Measurements from ENCODE around the gene HDAC2. TPM values are rescaled to one million over a fixed set of nuclear protein-coding genes. Genes with fewer than 3 reads are reported as not detected.
"Not testable (repeated sequence)": the region's sequence is repeated elsewhere in the genome, so short reads cannot be mapped to it uniquely, and the experiment has no call there.

Gene HDAC2
- 147 and 153 TPM in 2 replicates for total RNA-seq
- long read RNA-seq, full-length matches to known transcripts, result 499 of 846 reads
- long read RNA-seq, partial matches to known transcripts, result 309 of 846 reads
- long read RNA-seq, other reads (novel, unspliced or antisense), result 38 of 846 reads

DNA sequence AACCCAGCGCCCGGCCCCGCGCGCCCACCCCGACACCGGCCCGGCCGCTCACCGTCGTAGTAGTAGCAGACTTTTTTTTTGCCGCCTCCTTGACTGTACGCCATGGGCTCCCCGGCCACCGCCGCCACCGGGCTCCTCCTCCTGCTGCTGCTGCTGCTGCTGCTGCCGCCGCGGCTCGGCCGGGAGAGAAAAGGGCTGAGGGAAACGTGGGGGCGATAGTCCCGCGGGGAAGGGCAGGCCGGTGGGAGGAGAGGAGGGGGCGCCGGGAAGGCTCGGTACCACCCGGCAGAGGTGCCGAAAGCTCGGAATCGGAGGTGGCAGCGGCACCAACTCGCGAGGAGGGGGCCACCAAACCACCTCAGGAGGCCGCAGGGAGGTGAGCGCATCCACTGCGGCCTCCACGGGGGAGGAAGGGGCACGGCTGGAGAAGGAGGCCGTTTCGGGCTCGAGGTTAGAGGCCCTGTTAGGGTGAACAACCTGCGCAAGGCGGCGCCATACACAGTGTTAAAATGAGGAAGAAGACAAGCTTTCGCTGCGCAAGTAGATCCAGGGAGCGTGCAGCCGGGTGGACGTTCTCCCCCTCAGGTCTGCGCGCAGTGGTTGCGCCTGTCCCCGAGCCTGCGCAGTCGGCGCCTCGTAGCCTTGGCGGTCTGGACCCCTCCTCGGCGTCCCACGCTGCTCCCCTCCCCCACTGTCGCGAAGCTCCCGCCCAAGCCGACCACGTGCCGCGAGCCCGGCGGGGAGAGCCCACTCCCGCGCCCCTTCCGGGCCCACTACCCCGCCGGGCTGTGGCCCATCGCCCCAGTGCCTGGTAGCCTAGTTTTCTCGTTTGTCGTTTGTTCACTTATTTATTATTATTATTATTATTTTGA lies at the start of gene HDAC2:
Gene HDAC2 (minus strand): TSS at position 344 of the 872 bp plus-strand sequence. CDS start 240 bp downstream, at position 104.
- TF ChIP-seq, protein P1, sequence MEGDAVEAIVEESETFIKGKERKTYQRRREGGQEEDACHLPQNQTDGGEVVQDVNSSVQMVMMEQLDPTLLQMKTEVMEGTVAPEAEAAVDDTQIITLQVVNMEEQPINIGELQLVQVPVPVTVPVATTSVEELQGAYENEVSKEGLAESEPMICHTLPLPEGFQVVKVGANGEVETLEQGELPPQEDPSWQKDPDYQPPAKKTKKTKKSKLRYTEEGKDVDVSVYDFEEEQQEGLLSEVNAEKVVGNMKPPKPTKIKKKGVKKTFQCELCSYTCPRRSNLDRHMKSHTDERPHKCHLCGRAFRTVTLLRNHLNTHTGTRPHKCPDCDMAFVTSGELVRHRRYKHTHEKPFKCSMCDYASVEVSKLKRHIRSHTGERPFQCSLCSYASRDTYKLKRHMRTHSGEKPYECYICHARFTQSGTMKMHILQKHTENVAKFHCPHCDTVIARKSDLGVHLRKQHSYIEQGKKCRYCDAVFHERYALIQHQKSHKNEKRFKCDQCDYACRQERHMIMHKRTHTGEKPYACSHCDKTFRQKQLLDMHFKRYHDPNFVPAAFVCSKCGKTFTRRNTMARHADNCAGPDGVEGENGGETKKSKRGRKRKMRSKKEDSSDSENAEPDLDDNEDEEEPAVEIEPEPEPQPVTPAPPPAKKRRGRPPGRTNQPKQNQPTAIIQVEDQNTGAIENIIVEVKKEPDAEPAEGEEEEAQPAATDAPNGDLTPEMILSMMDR (IDR thresholded peaks at IDR 0.05), result no peak
- H3K4me3 Mint-ChIP-seq (ENCODE audit: unreplicated experiment), result peak within 1 kb of the TSS; percentile 99
- H3K27ac Mint-ChIP-seq (ENCODE audit: unreplicated experiment), result peak within 1 kb of the TSS; percentile 99
- peak; percentile 94 for DNase-seq (ENCODE audit: extremely low spot score, unreplicated experiment)
- no peaks in the 10 kb centered on the region for H3K9me3 Mint-ChIP-seq (ENCODE audit: unreplicated experiment)
- H3K36me3 Mint-ChIP-seq (ENCODE audit: unreplicated experiment), result no peaks in the 10 kb centered on the region
- H3K27me3 Mint-ChIP-seq (ENCODE audit: unreplicated experiment), result no peaks in the 10 kb centered on the region
- peaks cover 34% of the 10 kb centered on the region for H3K4me1 Mint-ChIP-seq (ENCODE audit: unreplicated experiment)

- Mint-ChIP-seq H3K36me3 (ENCODE audit: unreplicated experiment) (no peaks in the 10 kb centered on the region), H3K27ac (ENCODE audit: unreplicated experiment) (no peak overlapping the region), H3K4me1 (ENCODE audit: unreplicated experiment) (peaks cover 17% of the 10 kb centered on the region), H3K9me3 (ENCODE audit: unreplicated experiment) (no peaks in the 10 kb centered on the region), H3K4me3 (ENCODE audit: unreplicated experiment) (no peak overlapping the region), H3K27me3 (ENCODE audit: unreplicated experiment) (no peaks in the 10 kb centered on the region)
- DNase-seq (ENCODE audit: extremely low spot score, unreplicated experiment), result no peak
- TF ChIP-seq, protein P1 (IDR thresholded peaks at IDR 0.05), result no peak
These were observed 49.2 kb upstream of the HDAC2 start for GRCh38 chr6:114020196-114020595.

DNA sequence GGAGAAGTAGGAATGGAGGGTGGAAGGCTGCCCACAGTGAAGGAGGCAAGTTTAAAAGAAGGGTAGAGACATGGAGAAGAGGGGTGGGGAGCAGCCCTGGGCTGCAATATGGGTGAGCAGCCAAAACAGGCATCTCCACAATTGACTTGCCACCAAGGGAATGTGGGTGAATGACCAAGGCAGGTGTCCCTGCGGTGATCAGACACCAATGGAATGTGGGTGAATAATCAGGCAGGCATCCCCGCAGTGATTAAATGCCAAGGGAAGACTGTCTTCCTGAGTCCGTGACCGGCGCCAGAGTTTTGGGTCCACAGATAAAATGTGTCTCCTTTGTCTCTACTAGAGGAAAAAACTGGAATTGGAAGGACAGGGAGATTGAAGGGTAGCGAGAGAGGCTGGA lies 46.2 kb upstream of the HDAC2 start:
- peaks cover 16% of the 10 kb centered on the region for H3K4me1 Mint-ChIP-seq (ENCODE audit: unreplicated experiment)
- not testable (repeated sequence) for H3K27me3 Mint-ChIP-seq (ENCODE audit: unreplicated experiment); H3K27ac Mint-ChIP-seq (ENCODE audit: unreplicated experiment); H3K4me3 Mint-ChIP-seq (ENCODE audit: unreplicated experiment); DNase-seq (ENCODE audit: extremely low spot score, unreplicated experiment); H3K9me3 Mint-ChIP-seq (ENCODE audit: unreplicated experiment); H3K36me3 Mint-ChIP-seq (ENCODE audit: unreplicated experiment)

GRCh38 chr6:114014106-114014505 lies 43.2 kb upstream of the HDAC2 start:
- not testable (repeated sequence) for DNase-seq (ENCODE audit: extremely low spot score, unreplicated experiment); H3K36me3 Mint-ChIP-seq (ENCODE audit: unreplicated experiment); H3K27ac Mint-ChIP-seq (ENCODE audit: unreplicated experiment); H3K27me3 Mint-ChIP-seq (ENCODE audit: unreplicated experiment); H3K4me3 Mint-ChIP-seq (ENCODE audit: unreplicated experiment); H3K9me3 Mint-ChIP-seq (ENCODE audit: unreplicated experiment)
- H3K4me1 Mint-ChIP-seq (ENCODE audit: unreplicated experiment), result peaks cover 18% of the 10 kb centered on the region

DNA sequence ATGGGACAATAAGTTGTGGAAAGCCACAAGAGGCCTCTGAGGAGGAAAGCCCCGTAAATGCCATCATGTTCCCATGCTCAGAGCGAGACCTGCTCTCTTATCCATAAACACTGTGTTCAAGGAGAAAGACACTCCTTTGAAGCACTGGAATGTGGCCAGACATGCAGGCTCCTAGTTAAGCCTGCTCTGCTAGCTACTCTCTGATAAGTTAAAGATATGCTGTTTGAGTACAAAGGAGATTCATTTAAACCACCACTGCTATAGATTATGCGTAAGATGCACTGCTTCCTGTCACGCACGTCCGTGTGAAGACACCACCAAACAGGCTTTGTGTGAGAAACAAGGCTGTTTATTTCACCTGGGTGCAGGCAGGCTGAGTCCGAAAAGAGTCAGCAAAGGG lies 40.5 kb upstream of the HDAC2 start:
- H3K9me3 Mint-ChIP-seq (ENCODE audit: unreplicated experiment); H3K27ac Mint-ChIP-seq (ENCODE audit: unreplicated experiment); H3K4me3 Mint-ChIP-seq (ENCODE audit: unreplicated experiment); DNase-seq (ENCODE audit: extremely low spot score, unreplicated experiment); H3K27me3 Mint-ChIP-seq (ENCODE audit: unreplicated experiment); H3K36me3 Mint-ChIP-seq (ENCODE audit: unreplicated experiment): not testable (repeated sequence)
- H3K4me1 Mint-ChIP-seq (ENCODE audit: unreplicated experiment), result peaks cover 25% of the 10 kb centered on the region

- H3K9me3 Mint-ChIP-seq (ENCODE audit: unreplicated experiment), result no peaks in the 10 kb centered on the region
- H3K4me3 Mint-ChIP-seq (ENCODE audit: unreplicated experiment), result no peak overlapping the region
- H3K27ac Mint-ChIP-seq (ENCODE audit: unreplicated experiment), result no peak overlapping the region
- H3K4me1 Mint-ChIP-seq (ENCODE audit: unreplicated experiment), result peaks cover 22% of the 10 kb centered on the region
- peaks cover 4% of the 10 kb centered on the region for H3K36me3 Mint-ChIP-seq (ENCODE audit: unreplicated experiment)
- TF ChIP-seq, protein P1 (IDR thresholded peaks at IDR 0.05), result no peak
- no peak for DNase-seq (ENCODE audit: extremely low spot score, unreplicated experiment)
- no peaks in the 10 kb centered on the region for H3K27me3 Mint-ChIP-seq (ENCODE audit: unreplicated experiment)
These were observed 39.6 kb upstream of the HDAC2 start for GRCh38 chr6:114010540-114010939.

Data from osteocyte (in vitro differentiated cells).